Activated T-cell treated with anti-CD3 and anti-CD28 coated beads for 24 hours (primary cell): ENCODE measurements around the gene AMBP.

ENCODE experiments used
- DNase-seq: peaks from one replicate; pipeline ENCODE4 v3.0.0-alpha.2; 2020; ENCODE audit warnings: low read depth

AMBP gene

GRCh38 chr9:114072184-114073140 lies 5.6 kb downstream of the AMBP start:
- no peak for DNase-seq

GRCh38 chr9:114071197-114071795 lies 6.8 kb downstream of the AMBP start:
- DNase-seq: no peak

GRCh38 chr9:114070188-114071103 lies 7.7 kb downstream of the AMBP start:
- DNase-seq: no peak

GRCh38 chr9:114069476-114070187 lies 8.5 kb downstream of the AMBP start:
- no peak for DNase-seq

- no peak for DNase-seq
These were observed 12.8 kb downstream of the AMBP start for GRCh38 chr9:114065304-114065703.

- DNase-seq: no peak
These were observed 16.1 kb downstream of the AMBP start for GRCh38 chr9:114061830-114062474.

GRCh38 chr9:114061292-114061691 lies 16.8 kb downstream of the AMBP start:
- DNase-seq: no peak

- DNase-seq: no peak
These were observed 17.4 kb downstream of the AMBP start for GRCh38 chr9:114060711-114061110.

- DNase-seq: no peak
These were observed 18.0 kb downstream of the AMBP start for GRCh38 chr9:114060070-114060469.

GRCh38 chr9:114059047-114059803 lies 18.9 kb downstream of the AMBP start:
- no peak for DNase-seq

- no peak for DNase-seq
These were observed 19.4 kb downstream of the AMBP start for GRCh38 chr9:114058688-114059046.

GRCh38 chr9:114057161-114057885 lies 20.8 kb downstream of the AMBP start:
- no peak for DNase-seq

- no peak for DNase-seq
These were observed 21.6 kb downstream of the AMBP start for GRCh38 chr9:114056527-114056926.

- DNase-seq: no peak
These were observed 22.2 kb downstream of the AMBP start for GRCh38 chr9:114055894-114056293.

GRCh38 chr9:114055061-114055460 lies 23.0 kb downstream of the AMBP start:
- no peak for DNase-seq

- no peak for DNase-seq
These were observed 23.9 kb downstream of the AMBP start for GRCh38 chr9:114054191-114054690.

- DNase-seq: no peak
These were observed 24.7 kb downstream of the AMBP start for GRCh38 chr9:114053246-114054005.

- no peak for DNase-seq
These were observed 26.4 kb downstream of the AMBP start for GRCh38 chr9:114051706-114052105.

- DNase-seq: no peak
These were observed 26.8 kb downstream of the AMBP start for GRCh38 chr9:114051281-114051680.
